Kidney (tissue), 14 donors: Measurements from ENCODE around the gene COQ4. TPM values are rescaled to one million over a fixed set of nuclear protein-coding genes. Genes with fewer than 3 reads are reported as not detected.

ENCODE experiments used
- DNase-seq, 5 donors: peaks; one replicate each; pipeline ENCODE4 v3.0.0-alpha.2; 2013 to 2020
- FAIRE-seq: peaks from 2 replicates; lab custom pipeline; 2012; peaks lifted over from hg19 to GRCh38; lab: Jason Lieb, UNC
- H3K27ac ChIP-seq, 2 donors: one replicate each; pipeline ENCODE4 v1.7.0; 2013; ENCODE audit warnings: low read depth in 2 of 2, low read length in 2 of 2, inconsistent platforms in 1 of 2
- H3K27me3 ChIP-seq: one replicate; pipeline ENCODE4 v1.7.1; 2013; ENCODE audit warnings: low read length, inconsistent platforms; ENCODE audit not compliant: control insufficient read depth, insufficient read depth
- H3K36me3 ChIP-seq, 3 donors: one replicate each; pipeline versions ENCODE4 v1.7.0 to v1.7.1; 2013; ENCODE audit warnings: low read length in 3 of 3, control low read depth in 1 of 3, inconsistent platforms in 1 of 3; ENCODE audit not compliant: insufficient read depth in 3 of 3, control insufficient read depth in 2 of 3
- H3K4me1 ChIP-seq, 3 donors: one replicate each; pipeline versions ENCODE4 v1.7.0 to v1.7.1; 2013; ENCODE audit warnings: low read length in 3 of 3, inconsistent platforms in 1 of 3, low read depth in 1 of 3; ENCODE audit not compliant: control insufficient read depth in 2 of 3, insufficient read depth in 2 of 3
- H3K4me3 ChIP-seq, 3 donors: one replicate each; pipeline versions ENCODE4 v1.7.0 to v1.8.1; 2013; ENCODE audit warnings: low read length in 3 of 3, control low read depth in 1 of 3, inconsistent platforms in 1 of 3
- H3K9ac ChIP-seq, 3 donors: one replicate each; pipeline versions ENCODE4 v1.7.0 to v1.7.1; 2013; ENCODE audit warnings: low read length in 3 of 3, control low read depth in 1 of 3, inconsistent platforms in 1 of 3
- H3K9me3 ChIP-seq, 3 donors: one replicate each; pipeline versions ENCODE4 v1.7.0 to v1.7.1; 2013; ENCODE audit warnings: low read length in 3 of 3, control low read depth in 1 of 3, inconsistent platforms in 1 of 3; ENCODE audit not compliant: control insufficient read depth in 2 of 3, insufficient read depth in 1 of 3
- CTCF ChIP-seq: IDR thresholded peaks from 3 replicates; pipeline ENCODE4 v1.5.1; 2012; ENCODE audit warnings: mild to moderate bottlenecking, moderate library complexity, borderline replicate concordance; ENCODE audit not compliant: insufficient read depth; ENCODE audit errors: extremely low read depth
- intact Hi-C: fragments of 100-400 bp; cut with DNase I; formaldehyde crosslinking; loops from one replicate; pipeline ENCODE4 v1.11.1; 2022
- polyA plus RNA-seq: library from polyadenylated mRNA; stranded (reverse); fragments of 350-450 nt; fragmentation: Illumina TruSeq; extraction: RNeasy Lipid Tissue Mini Kit (QIAGEN cat#74804); gene quantifications from one replicate; pipeline ENCODE4 v1.2.3, GENCODE V29; 2014; ENCODE audit warnings: low read depth, low replicate concordance; ENCODE audit not compliant: insufficient read depth
- total RNA-seq: library from RNA; stranded (reverse); fragmentation: NEBNext Ultra II Directional; extraction: Animal tissue kit (Norgen Biotek cat#: 25700); gene quantifications from one replicate; pipeline ENCODE4 v1.2.1, GENCODE V29; 2021
- donor health status: control.
- donor health status: control.
- donor health status: control.
- donor health status: control.
- donor health status: control.
- donor health status: DM: yes; HTN: yes; CAD: no.
- donor health status: Normal renal cell carcinoma (clear cell type).

The COQ4 gene
- total and polyA plus RNA-seq, 2 donors from 2014 or later = 59.7 to 111 TPM

DNA sequence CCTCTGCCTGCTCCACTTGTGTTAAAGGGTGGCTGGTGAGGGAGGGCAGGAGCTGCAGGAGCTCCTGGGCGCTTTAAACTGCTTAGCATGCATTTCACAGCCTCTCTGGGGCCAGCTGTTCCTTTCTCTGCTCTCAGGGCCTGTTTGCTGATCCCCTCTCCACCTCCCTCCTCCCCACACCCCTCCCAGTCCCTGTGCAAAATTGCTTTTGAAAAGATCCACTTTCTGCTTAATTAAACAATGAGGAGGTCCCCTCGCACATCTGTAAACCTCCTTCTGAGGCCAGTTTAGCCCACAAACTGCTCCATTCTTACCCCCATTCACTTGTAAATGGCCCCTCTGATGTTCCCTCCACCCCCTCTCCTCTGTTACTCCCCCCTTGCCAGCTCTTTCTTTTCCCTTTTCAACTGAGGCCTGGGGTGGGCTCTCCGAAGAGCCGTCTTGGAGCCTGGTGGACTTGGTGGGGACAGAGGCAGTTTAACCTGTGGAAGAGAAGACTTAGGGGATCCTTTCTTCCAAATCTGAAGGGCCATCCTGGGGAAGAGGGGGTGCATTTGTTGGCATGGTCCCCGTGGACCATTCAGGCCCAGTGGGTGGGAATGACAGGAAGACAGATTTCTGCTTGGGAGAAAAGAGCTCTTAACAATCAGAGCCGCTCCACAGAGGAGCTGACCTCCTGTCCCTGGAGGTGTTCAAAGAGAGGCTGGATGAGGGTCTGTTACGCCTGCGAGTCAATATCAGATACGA lies 60.5 kb downstream of the COQ4 start:
- Histone ChIP-seq H3K27ac (no peak overlapping the region), H3K9ac (no peak overlapping the region), H3K4me3 (no peak overlapping the region), H3K9me3 (no peaks in the 10 kb centered on the region), H3K4me1 (no peaks in the 10 kb centered on the region), H3K36me3 (peaks cover 2 to 23% (median 12%) of the 10 kb centered on the region in 3 donors), H3K27me3 (no peaks in the 10 kb centered on the region)
- FAIRE-seq (no peak), DNase-seq (no peak)
- intact Hi-C loops = no loop called here
- no peak for TF ChIP-seq CTCF

Other genes starting within 250 kb of the COQ4 start
- gene PTGES2, start 195.1 kb upstream of the COQ4 start, total RNA-seq = 64.1 TPM
- 117 TPM for gene PTGES2, start 195.1 kb upstream of the COQ4 start, polyA plus RNA-seq
- gene LCN2, start 173.4 kb upstream of the COQ4 start, total RNA-seq = 198 TPM
- 8.2 TPM for gene LCN2, start 173.4 kb upstream of the COQ4 start, polyA plus RNA-seq
- gene BBLN, start 162.6 kb upstream of the COQ4 start, total RNA-seq = 55.6 TPM
- gene BBLN, start 162.6 kb upstream of the COQ4 start, polyA plus RNA-seq = 192 TPM
- 89.9 TPM for gene CIZ1, start 131.3 kb upstream of the COQ4 start, total RNA-seq
- 48.1 TPM for gene CIZ1, start 131.3 kb upstream of the COQ4 start, polyA plus RNA-seq
- 22.6 TPM for gene DNM1, start 119.5 kb upstream of the COQ4 start, total RNA-seq
- 7.3 TPM for gene DNM1, start 119.5 kb upstream of the COQ4 start, polyA plus RNA-seq
- 79.7 TPM for gene GOLGA2, start 46.8 kb upstream of the COQ4 start, total RNA-seq
- gene GOLGA2, start 46.8 kb upstream of the COQ4 start, polyA plus RNA-seq = 42.9 TPM
- gene SWI5, start 46.6 kb upstream of the COQ4 start, total RNA-seq = 20.3 TPM
- gene SWI5, start 46.6 kb upstream of the COQ4 start, polyA plus RNA-seq = 67.8 TPM
- 22.4 TPM for gene TRUB2, start 392 bp upstream of the COQ4 start, total RNA-seq
- gene TRUB2, start 392 bp upstream of the COQ4 start, polyA plus RNA-seq = 40.8 TPM
- 29.3 TPM for gene SLC27A4, start 17.7 kb downstream of the COQ4 start, total RNA-seq
- 58.7 TPM for gene SLC27A4, start 17.7 kb downstream of the COQ4 start, polyA plus RNA-seq
- gene URM1, start 48.5 kb downstream of the COQ4 start, total RNA-seq = 55.2 TPM
- gene URM1, start 48.5 kb downstream of the COQ4 start, polyA plus RNA-seq = 55.9 TPM
- gene CERCAM, start 98.0 kb downstream of the COQ4 start, total RNA-seq = 25.5 TPM
- gene CERCAM, start 98.0 kb downstream of the COQ4 start, polyA plus RNA-seq = 19.7 TPM
- 23.6 TPM for gene ODF2, start 133.2 kb downstream of the COQ4 start, total RNA-seq
- gene ODF2, start 133.2 kb downstream of the COQ4 start, polyA plus RNA-seq = 10.6 TPM
- 22.8 TPM for gene GLE1, start 181.9 kb downstream of the COQ4 start, total RNA-seq
- gene GLE1, start 181.9 kb downstream of the COQ4 start, polyA plus RNA-seq = 15.6 TPM
- gene SPTAN1, start 229.7 kb downstream of the COQ4 start, total RNA-seq = 354 TPM
- gene SPTAN1, start 229.7 kb downstream of the COQ4 start, polyA plus RNA-seq = 210 TPM